GM23248 (cell line): ENCODE data around the gene HSF2. TPM values are rescaled to one million over a fixed set of nuclear protein-coding genes. Genes with fewer than 3 reads are reported as not detected.

Experiments
- DNase-seq: peaks from one replicate; pipeline ENCODE4 v3.0.0-alpha.2; 2015
- H2AFZ ChIP-seq: fragments of 200-600 bp; sonication (generic); 2 replicates; pipeline ENCODE4 v1.6.1; 2016; ENCODE audit warnings: antibody characterized with exemption
- H3F3A ChIP-seq: fragments of 200-600 bp; sonication (generic); 2 replicates; pipeline ENCODE4 v1.6.1; 2016; ENCODE audit warnings: mild to moderate bottlenecking, antibody characterized with exemption, mixed run types; ENCODE audit not compliant: insufficient read depth
- H3K27ac ChIP-seq: fragments of 200-600 bp; sonication (generic); 2 replicates; pipeline ENCODE4 v1.5.1; 2016; ENCODE audit warnings: mild to moderate bottlenecking
- H3K27me3 ChIP-seq: fragments of 200-600 bp; sonication (generic); replicated peaks from 2 replicates; pipeline ENCODE4 v1.6.1; 2016; ENCODE audit warnings: mild to moderate bottlenecking; ENCODE audit not compliant: insufficient read depth
- H3K36me3 ChIP-seq: fragments of 200-600 bp; sonication (generic); 2 replicates; pipeline ENCODE4 v1.6.1; 2016; ENCODE audit warnings: low read depth, mild to moderate bottlenecking
- H3K4me1 ChIP-seq: fragments of 200-600 bp; sonication (generic); 2 replicates; pipeline ENCODE4 v1.6.1; 2016; ENCODE audit warnings: mild to moderate bottlenecking; ENCODE audit not compliant: insufficient read depth
- H3K4me2 ChIP-seq: fragments of 200-600 bp; sonication (generic); one replicate; pipeline ENCODE4 v1.6.1; 2016; ENCODE audit warnings: mild to moderate bottlenecking; ENCODE audit not compliant: unreplicated experiment
- H3K4me3 ChIP-seq: fragments of 200-600 bp; sonication (generic); 2 replicates; pipeline ENCODE4 v1.5.1; 2016; ENCODE audit warnings: mild to moderate bottlenecking
- H3K79me2 ChIP-seq: fragments of 200-600 bp; sonication (generic); 2 replicates; pipeline ENCODE4 v1.6.1; 2016; ENCODE audit warnings: mild to moderate bottlenecking; ENCODE audit not compliant: insufficient read depth
- H3K9ac ChIP-seq: fragments of 200-600 bp; sonication (generic); 2 replicates; pipeline ENCODE4 v1.6.1; 2016; ENCODE audit warnings: mild to moderate bottlenecking
- H3K9me2 ChIP-seq: fragments of 200-600 bp; sonication (generic); 2 replicates; pipeline ENCODE4 v1.6.1; 2016; ENCODE audit warnings: mixed run types, mild to moderate bottlenecking, moderate library complexity; ENCODE audit not compliant: insufficient read depth
- H3K9me3 ChIP-seq: fragments of 200-600 bp; sonication (generic); one replicate; pipeline ENCODE4 v1.6.1; 2017; ENCODE audit warnings: low read depth
- H4K20me1 ChIP-seq: fragments of 200-600 bp; sonication (generic); 2 replicates; pipeline ENCODE4 v1.6.0; 2016; ENCODE audit not compliant: insufficient read depth
- EZH2 ChIP-seq: fragments of 200-600 bp; sonication (generic); IDR thresholded peaks from 2 replicates; pipeline ENCODE4 v1.6.1; 2018; ENCODE audit warnings: antibody characterized with exemption, mild to moderate bottlenecking; ENCODE audit not compliant: insufficient read depth, poor library complexity, severe bottlenecking
- EZH2phosphoT487 ChIP-seq: fragments of 200-600 bp; sonication (generic); IDR thresholded peaks from 2 replicates; pipeline ENCODE4 v1.6.1; 2018; ENCODE audit warnings: antibody characterized with exemption, moderate library complexity, mild to moderate bottlenecking, low read depth; ENCODE audit not compliant: insufficient read depth
- WGBS, 2 experiments: methylation state at CpG; one replicate each; pipeline ENCODE4 v1.1.6; 2015 to 2017; ENCODE audit warnings: low lambda C conversion rate in 2 of 2, low coverage in 1 of 2; ENCODE audit errors: missing lambda C conversion rate in 2 of 2; 5-methylcytosine and 5-hydroxymethylcytosine counted together
- in situ Hi-C: fragments of 300-500 bp; cut with MboI; formaldehyde crosslinking; loops from 2 replicates; pipeline ENCODE4 v1.15.0; 2020
- polyA plus RNA-seq: library from polyadenylated mRNA; unstranded; fragments of >200 nt; fragmentation: Nextera tagmentation; extraction: Ambion mirVana; gene quantifications from 2 replicates; pipeline ENCODE4 v1.2.1, GENCODE V29; 2016
- total RNA-seq: library from RNA; depleted of rRNA; stranded (reverse); fragments of >200 nt; shearing (Covaris generic); gene quantifications from 2 replicates; pipeline ENCODE4 v1.2.3, GENCODE V29; 2014

The HSF2 gene
- total and polyA plus RNA-seq, 2 experiments from 2014 or later: 11.2 to 11.3 TPM

GRCh38 chr6:122361314-122361979 lies 38.0 kb upstream of the HSF2 start:
- WGBS, 2 experiments: 64 to 65% methylated on average over 15 of the region's 15 CpGs
- no peaks in the 10 kb centered on the region for H3K9me2 ChIP-seq
- no peaks in the 10 kb centered on the region for H4K20me1 ChIP-seq
- no peaks in the 10 kb centered on the region for H3K79me2 ChIP-seq
- H3F3A ChIP-seq: no peaks in the 10 kb centered on the region
- no peak for TF ChIP-seq EZH2
- in situ Hi-C loops: no loop called here
- no peak for DNase-seq
- no peaks in the 10 kb centered on the region for H3K9me3 ChIP-seq
- no peak overlapping the region for H2AFZ ChIP-seq
- H3K4me3 ChIP-seq: no peak overlapping the region
- H3K27ac ChIP-seq: no peak overlapping the region
- H3K36me3 ChIP-seq: no peaks in the 10 kb centered on the region
- H3K4me2 ChIP-seq: no peak overlapping the region
- H3K27me3 ChIP-seq: 0 out of 2 replicates have a peak, but pooled peaks cover 3% of the 10 kb centered on the region
- H3K4me1 ChIP-seq: no peaks in the 10 kb centered on the region
- no peak overlapping the region for H3K9ac ChIP-seq

- Histone ChIP-seq H3K9ac (no peak overlapping the region), H3K9me2 (no peaks in the 10 kb centered on the region), H3K27me3 (0 out of 2 replicates have a peak, but pooled peaks cover under 1% of the 10 kb centered on the region), H3K4me3 (no peak overlapping the region), H3K36me3 (no peaks in the 10 kb centered on the region), H2AFZ (no peak overlapping the region), H3F3A (no peaks in the 10 kb centered on the region), H4K20me1 (no peaks in the 10 kb centered on the region), H3K79me2 (no peaks in the 10 kb centered on the region), H3K9me3 (no peaks in the 10 kb centered on the region), H3K4me1 (no peaks in the 10 kb centered on the region), H3K27ac (no peak overlapping the region), H3K4me2 (no peak overlapping the region)
- in situ Hi-C loops: no loop called here
- WGBS, 2 experiments: 44 to 50% methylated on average over 6 of the region's 6 CpGs
- no peak for DNase-seq
- TF ChIP-seq EZH2phosphoT487: no peak
- TF ChIP-seq EZH2: no peak
Observed at GRCh38 chr6:122363769-122364483, 35.5 kb upstream of the HSF2 start.

- no peaks in the 10 kb centered on the region for H3K36me3 ChIP-seq
- H3K79me2 ChIP-seq: no peaks in the 10 kb centered on the region
- H3K9me3 ChIP-seq: no peaks in the 10 kb centered on the region
- no peak overlapping the region for H3K4me3 ChIP-seq
- H3K4me2 ChIP-seq: no peak overlapping the region
- TF ChIP-seq EZH2 (no peak), EZH2phosphoT487 (no peak)
- H3K4me1 ChIP-seq: no peaks in the 10 kb centered on the region
- H2AFZ ChIP-seq: no peak overlapping the region
- no peak overlapping the region for H3K9ac ChIP-seq
- in situ Hi-C loops: no loop called here
- WGBS, 2 experiments: 67 to 73% methylated on average over 8 of the region's 8 CpGs
- no peaks in the 10 kb centered on the region for H3K9me2 ChIP-seq
- DNase-seq: peak; percentile 8
- H3F3A ChIP-seq: no peaks in the 10 kb centered on the region
- H4K20me1 ChIP-seq: no peaks in the 10 kb centered on the region
- no peak overlapping the region for H3K27ac ChIP-seq
- no peaks in the 10 kb centered on the region for H3K27me3 ChIP-seq
Observed at GRCh38 chr6:122365775-122366403, 33.6 kb upstream of the HSF2 start.

- no peak for TF ChIP-seq EZH2phosphoT487
- no peak for TF ChIP-seq EZH2
- Histone ChIP-seq H3K4me3 (no peak overlapping the region), H2AFZ (no peak overlapping the region), H3K9ac (no peak overlapping the region), H3K9me2 (no peaks in the 10 kb centered on the region), H3K4me2 (no peak overlapping the region), H3K9me3 (no peaks in the 10 kb centered on the region), H3K79me2 (no peaks in the 10 kb centered on the region), H4K20me1 (no peaks in the 10 kb centered on the region), H3F3A (no peaks in the 10 kb centered on the region), H3K4me1 (no peaks in the 10 kb centered on the region), H3K36me3 (no peaks in the 10 kb centered on the region), H3K27me3 (no peaks in the 10 kb centered on the region), H3K27ac (no peak overlapping the region)
- 68 to 77% methylated on average over 1 of the region's 1 CpG for WGBS, 2 experiments
- no peak for DNase-seq
- in situ Hi-C loops: no loop called here
Observed at GRCh38 chr6:122367171-122367570, 32.3 kb upstream of the HSF2 start.
